Kidney epithelial cell (primary cell): Measurements from ENCODE around the gene NF1. TPM values are rescaled to one million over a fixed set of nuclear protein-coding genes. Genes with fewer than 3 reads are reported as not detected.

ENCODE experiments used
- DNase-seq: peaks from one replicate; pipeline ENCODE4 v3.0.0-alpha.2; 2010; ENCODE audit warnings: low read depth
- H3K27me3 ChIP-seq: 2 replicates; pipeline ENCODE4 v1.6.0; 2011; ENCODE audit warnings: low read length; ENCODE audit not compliant: control insufficient read depth, insufficient read depth
- H3K36me3 ChIP-seq: 2 replicates; pipeline ENCODE4 v1.5.1; 2011; ENCODE audit warnings: low read length; ENCODE audit not compliant: control insufficient read depth, insufficient read depth
- H3K4me3 ChIP-seq: 2 replicates; pipeline ENCODE4 v1.5.1; 2011; ENCODE audit warnings: low read depth, mild to moderate bottlenecking, control low read depth, low read length
- total RNA-seq: library from RNA; depleted of rRNA; stranded (reverse); fragments of >200 nt; gene quantifications from 2 replicates; pipeline ENCODE4 v1.2.3, GENCODE V29; 2015
- TF ChIP-seq, protein P1 (sequence below): IDR thresholded peaks from 2 replicates; pipeline ENCODE4 v1.5.1; 2011; ENCODE audit warnings: mild to moderate bottlenecking, moderate library complexity, low read length, control low read depth, inconsistent platforms; ENCODE audit not compliant: insufficient read depth, poor library complexity, severe bottlenecking

Gene NF1
- total RNA-seq, 1 donor from 2014 or later = 49.6 TPM

DNA sequence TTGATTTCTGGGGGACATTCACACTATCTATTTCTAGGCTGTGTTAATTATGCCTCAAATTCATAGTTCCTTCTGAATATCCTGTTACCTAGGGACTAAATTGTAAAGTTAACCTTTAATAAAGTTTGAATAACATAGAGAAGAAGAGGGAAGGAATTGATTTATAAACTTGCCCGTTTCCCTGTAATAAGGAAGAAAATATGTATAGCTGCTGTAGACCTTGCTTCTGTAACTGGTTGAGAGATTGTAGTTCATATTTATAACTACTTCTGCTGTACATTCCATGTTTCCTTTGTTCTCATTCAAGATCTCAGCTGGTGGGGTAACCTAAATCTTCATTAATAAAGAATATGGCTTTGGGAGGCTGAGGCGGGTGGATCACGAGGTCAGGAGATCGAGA, 19.2 kb downstream of the NF1 start:
- Histone ChIP-seq H3K4me3 (no peak overlapping the region), H3K27me3 (no peaks in the 10 kb centered on the region), H3K36me3 (no peaks in the 10 kb centered on the region)
- DNase-seq = no peak
- TF ChIP-seq, protein P1, sequence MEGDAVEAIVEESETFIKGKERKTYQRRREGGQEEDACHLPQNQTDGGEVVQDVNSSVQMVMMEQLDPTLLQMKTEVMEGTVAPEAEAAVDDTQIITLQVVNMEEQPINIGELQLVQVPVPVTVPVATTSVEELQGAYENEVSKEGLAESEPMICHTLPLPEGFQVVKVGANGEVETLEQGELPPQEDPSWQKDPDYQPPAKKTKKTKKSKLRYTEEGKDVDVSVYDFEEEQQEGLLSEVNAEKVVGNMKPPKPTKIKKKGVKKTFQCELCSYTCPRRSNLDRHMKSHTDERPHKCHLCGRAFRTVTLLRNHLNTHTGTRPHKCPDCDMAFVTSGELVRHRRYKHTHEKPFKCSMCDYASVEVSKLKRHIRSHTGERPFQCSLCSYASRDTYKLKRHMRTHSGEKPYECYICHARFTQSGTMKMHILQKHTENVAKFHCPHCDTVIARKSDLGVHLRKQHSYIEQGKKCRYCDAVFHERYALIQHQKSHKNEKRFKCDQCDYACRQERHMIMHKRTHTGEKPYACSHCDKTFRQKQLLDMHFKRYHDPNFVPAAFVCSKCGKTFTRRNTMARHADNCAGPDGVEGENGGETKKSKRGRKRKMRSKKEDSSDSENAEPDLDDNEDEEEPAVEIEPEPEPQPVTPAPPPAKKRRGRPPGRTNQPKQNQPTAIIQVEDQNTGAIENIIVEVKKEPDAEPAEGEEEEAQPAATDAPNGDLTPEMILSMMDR = no peak

DNA sequence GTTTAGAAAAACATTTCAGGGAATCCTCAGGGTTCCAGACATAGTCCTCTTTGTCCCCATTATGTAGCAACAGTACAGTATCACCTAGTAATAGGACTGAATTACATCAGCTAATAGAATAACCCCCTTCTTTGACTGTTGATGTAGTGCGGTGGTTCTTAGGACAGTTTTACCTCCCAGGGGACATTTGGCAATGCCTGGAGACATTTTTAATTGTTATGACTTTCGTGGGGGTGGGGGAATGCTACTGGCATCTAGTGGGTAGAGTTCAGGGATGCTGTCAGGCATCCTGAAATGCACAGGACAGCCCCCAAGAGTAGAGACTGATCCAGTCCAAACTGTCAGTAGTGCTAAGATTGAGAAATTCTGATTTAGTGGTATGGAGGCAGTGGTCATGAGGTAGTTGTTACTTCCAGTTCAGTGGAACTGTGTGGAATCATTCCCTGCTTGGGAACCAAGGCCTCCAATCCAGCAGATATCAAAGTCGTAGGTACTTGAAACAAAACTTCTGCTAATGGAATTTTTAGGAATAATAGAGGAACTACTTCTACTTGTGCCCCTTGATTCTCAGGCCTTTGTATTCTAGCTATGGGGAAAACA, 20.3 kb downstream of the NF1 start:
- no peaks in the 10 kb centered on the region for H3K36me3 ChIP-seq
- TF ChIP-seq, protein P1 = no peak
- no peaks in the 10 kb centered on the region for H3K27me3 ChIP-seq
- no peak for DNase-seq
- H3K4me3 ChIP-seq = no peak overlapping the region

DNA sequence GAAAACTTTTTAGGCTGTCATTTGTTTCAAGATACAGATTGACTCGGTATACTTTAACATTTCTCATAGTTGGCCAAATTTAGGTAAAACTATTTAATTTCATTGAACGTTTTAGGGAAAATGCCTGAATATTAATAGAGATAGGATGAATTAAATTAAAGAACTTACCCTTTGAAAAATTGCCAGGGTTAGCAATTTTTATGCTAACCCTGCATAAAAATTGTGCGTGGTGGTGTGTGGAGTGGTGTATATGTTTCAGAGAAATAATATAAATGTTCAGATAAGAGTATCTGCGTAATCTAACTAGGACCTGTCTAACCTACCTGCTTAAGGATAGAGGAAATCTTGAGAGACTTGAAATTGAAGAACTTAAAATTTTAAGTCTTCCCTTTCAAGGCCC, 21.4 kb downstream of the NF1 start:
- Histone ChIP-seq H3K27me3 (no peaks in the 10 kb centered on the region), H3K36me3 (no peaks in the 10 kb centered on the region), H3K4me3 (no peak overlapping the region)
- TF ChIP-seq, protein P1 = no peak
- DNase-seq = no peak

DNA sequence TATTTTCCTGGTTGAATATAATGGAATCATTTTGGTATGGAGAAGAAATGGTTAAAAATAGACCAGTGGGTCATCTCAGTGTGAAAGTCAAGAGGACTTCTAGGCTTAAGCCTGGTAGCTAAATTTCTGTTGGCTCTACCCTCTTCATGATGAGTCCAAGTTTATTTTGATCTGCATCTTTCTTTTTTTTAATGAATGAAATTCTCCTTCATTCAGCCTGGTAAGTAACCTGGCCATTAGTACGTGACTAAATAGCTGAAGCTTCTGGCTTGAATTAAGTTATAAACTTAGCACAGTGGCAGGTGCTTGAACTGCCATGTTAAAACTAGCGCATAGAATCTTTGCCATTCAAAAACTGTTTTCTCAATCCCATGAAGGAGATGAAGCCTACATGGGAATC, 28.0 kb downstream of the NF1 start:
- H3K36me3 ChIP-seq = no peaks in the 10 kb centered on the region
- no peak for DNase-seq
- TF ChIP-seq, protein P1 = no peak
- no peak overlapping the region for H3K4me3 ChIP-seq
- H3K27me3 ChIP-seq = no peaks in the 10 kb centered on the region

DNA sequence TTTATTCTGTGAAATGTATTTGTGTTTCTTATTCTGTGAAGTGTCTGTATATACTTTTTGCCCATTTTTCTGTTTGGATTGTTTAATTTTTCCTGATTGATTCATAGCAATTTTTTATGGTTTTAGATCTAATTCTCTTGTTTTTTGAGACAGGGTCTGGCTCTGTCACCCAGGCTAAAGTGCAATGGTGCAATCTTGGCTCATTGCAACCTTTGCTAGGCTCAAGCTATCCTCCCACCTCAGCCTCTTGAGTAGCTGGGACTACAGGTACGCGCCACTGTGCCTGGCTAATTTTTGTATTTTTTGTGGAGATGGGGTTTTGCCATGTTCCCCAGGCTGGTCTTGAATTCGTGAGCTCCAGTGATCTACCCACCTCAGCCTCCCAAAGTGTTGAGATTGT, 31.5 kb downstream of the NF1 start:
- Histone ChIP-seq H3K27me3 (no peaks in the 10 kb centered on the region), H3K36me3 (no peaks in the 10 kb centered on the region), H3K4me3 (no peak overlapping the region)
- TF ChIP-seq, protein P1 = no peak
- DNase-seq = no peak

DNA sequence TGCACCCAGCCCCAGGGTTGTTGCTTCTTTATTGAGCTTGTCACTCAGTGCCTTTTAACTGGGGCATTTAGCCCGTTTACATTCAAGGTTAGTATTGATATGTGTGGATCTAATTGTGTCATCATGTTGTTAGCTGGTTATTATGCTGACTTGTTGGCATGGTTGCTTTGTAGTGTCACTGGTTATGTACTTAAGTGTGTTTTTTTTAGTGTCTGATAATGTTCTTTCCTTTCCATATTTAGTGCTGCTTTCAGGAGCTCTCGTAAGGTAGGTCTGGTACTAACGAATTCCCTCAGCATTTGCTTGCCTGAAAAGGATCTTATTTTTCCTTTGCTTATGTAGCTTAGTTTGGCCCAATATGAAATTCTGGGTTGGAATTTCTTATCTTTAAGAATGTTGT, 33.5 kb downstream of the NF1 start:
- H3K27me3 ChIP-seq = no peaks in the 10 kb centered on the region
- H3K4me3 ChIP-seq = no peak overlapping the region
- no peak for DNase-seq
- TF ChIP-seq, protein P1 = no peak
- no peaks in the 10 kb centered on the region for H3K36me3 ChIP-seq
